Astrocyte (in vitro differentiated cells and primary cell): ENCODE measurements around the gene POLN. TPM values are rescaled to one million over a fixed set of nuclear protein-coding genes. Genes with fewer than 3 reads are reported as not detected.

ENCODE experiments used
- DNase-seq: peaks from one replicate; pipeline ENCODE4 v3.0.0-alpha.2; 2010; ENCODE audit warnings: low read depth
- FAIRE-seq: peaks from 2 replicates; lab custom pipeline; 2011; peaks lifted over from hg19 to GRCh38; lab: Jason Lieb, UNC
- H2AFZ ChIP-seq: 2 replicates; pipeline ENCODE4 v1.6.0; 2012; ENCODE audit warnings: low read depth, low read length, inconsistent platforms
- H3K27ac ChIP-seq: 2 replicates; pipeline ENCODE4 v1.5.1; 2011; ENCODE audit warnings: low read depth, low read length, inconsistent platforms
- H3K27me3 ChIP-seq: 2 replicates; pipeline ENCODE4 v1.6.0; 2011; ENCODE audit warnings: low read length, inconsistent platforms; ENCODE audit not compliant: insufficient read depth
- H3K36me3 ChIP-seq: 2 replicates; pipeline ENCODE4 v1.5.1; 2011; ENCODE audit warnings: low read length, inconsistent platforms; ENCODE audit not compliant: insufficient read depth
- H3K4me1 ChIP-seq: 2 replicates; pipeline ENCODE4 v1.5.1; 2011; ENCODE audit warnings: low read length, inconsistent platforms; ENCODE audit not compliant: insufficient read depth
- H3K4me2 ChIP-seq: 2 replicates; pipeline ENCODE4 v1.6.0; 2012; ENCODE audit warnings: low read length, inconsistent platforms
- H3K4me3 ChIP-seq: 2 replicates; pipeline ENCODE4 v1.5.1; 2011; ENCODE audit warnings: low read depth, mild to moderate bottlenecking, low read length, inconsistent platforms; ENCODE audit not compliant: insufficient read depth
- H3K79me2 ChIP-seq: 2 replicates; pipeline ENCODE4 v1.6.0; 2012; ENCODE audit warnings: mild to moderate bottlenecking, low read length, inconsistent platforms; ENCODE audit not compliant: insufficient read depth
- H3K9ac ChIP-seq: 2 replicates; pipeline ENCODE4 v1.6.0; 2012; ENCODE audit warnings: mild to moderate bottlenecking, low read length, inconsistent platforms
- H3K9me3 ChIP-seq: 2 replicates; pipeline ENCODE4 v1.5.1; 2012; ENCODE audit warnings: low read depth, mild to moderate bottlenecking, low read length, inconsistent platforms; ENCODE audit not compliant: insufficient read depth
- H4K20me1 ChIP-seq: 2 replicates; pipeline ENCODE4 v1.6.0; 2012; ENCODE audit warnings: low read length, inconsistent platforms; ENCODE audit not compliant: insufficient read depth
- H3K27ac Mint-ChIP-seq: one replicate; pipeline ENCODE4 v1.8.0; 2021; ENCODE audit warnings: mild to moderate bottlenecking, mixed read lengths; ENCODE audit not compliant: unreplicated experiment
- H3K27me3 Mint-ChIP-seq: one replicate; pipeline ENCODE4 v1.8.0; 2021; ENCODE audit warnings: low read depth, mixed read lengths; ENCODE audit not compliant: unreplicated experiment
- H3K36me3 Mint-ChIP-seq: one replicate; pipeline ENCODE4 v1.8.0; 2021; ENCODE audit warnings: low read depth, mixed read lengths; ENCODE audit not compliant: unreplicated experiment
- H3K4me1 Mint-ChIP-seq: one replicate; pipeline ENCODE4 v1.8.0; 2021; ENCODE audit warnings: low read depth, mixed read lengths; ENCODE audit not compliant: unreplicated experiment
- H3K4me3 Mint-ChIP-seq: one replicate; pipeline ENCODE4 v1.8.0; 2021; ENCODE audit warnings: mild to moderate bottlenecking, moderate library complexity, mixed read lengths; ENCODE audit not compliant: unreplicated experiment
- H3K9me3 Mint-ChIP-seq: one replicate; pipeline ENCODE4 v1.8.0; 2021; ENCODE audit warnings: mild to moderate bottlenecking, mixed read lengths; ENCODE audit not compliant: unreplicated experiment
- CTCF ChIP-seq: IDR thresholded peaks from 2 replicates; pipeline ENCODE4 v1.5.1; 2011; ENCODE audit warnings: low read depth, mild to moderate bottlenecking, inconsistent platforms, low read length, moderate library complexity; ENCODE audit not compliant: insufficient read depth
- EZH2 ChIP-seq: IDR thresholded peaks from 2 replicates; pipeline ENCODE4 v1.6.1; 2012; ENCODE audit warnings: mild to moderate bottlenecking, low read length, inconsistent platforms; ENCODE audit not compliant: insufficient read depth
- total RNA-seq: library from RNA; stranded (reverse); gene quantifications from 2 replicates; pipeline ENCODE4 v1.2.1, GENCODE V29; 2021

Gene POLN
- total RNA-seq, 1 donor from 2014 or later: 3.1 TPM

GRCh38 chr4:2071912-2072867 lies 169.7 kb downstream of the POLN start:
- TF ChIP-seq CTCF (no peak), EZH2 (no peak)
- no peak overlapping the region for H3K27ac Mint-ChIP-seq
- no peak overlapping the region for H3K27ac ChIP-seq
- no peak overlapping the region for H3K9ac ChIP-seq
- peaks cover 2% of the 10 kb centered on the region for H3K27me3 ChIP-seq
- H3K4me3 Mint-ChIP-seq: no peak overlapping the region
- DNase-seq: no peak
- no peaks in the 10 kb centered on the region for H3K4me1 ChIP-seq
- no peak overlapping the region for H2AFZ ChIP-seq
- no peaks in the 10 kb centered on the region for H3K79me2 ChIP-seq
- H3K36me3 Mint-ChIP-seq: no peaks in the 10 kb centered on the region
- H3K4me2 ChIP-seq: no peak overlapping the region
- H4K20me1 ChIP-seq: no peaks in the 10 kb centered on the region
- peaks cover 2% of the 10 kb centered on the region for H3K4me1 Mint-ChIP-seq
- H3K4me3 ChIP-seq: no peak overlapping the region
- H3K9me3 Mint-ChIP-seq: no peaks in the 10 kb centered on the region
- no peak for FAIRE-seq
- peaks cover 19% of the 10 kb centered on the region for H3K27me3 Mint-ChIP-seq
- no peaks in the 10 kb centered on the region for H3K36me3 ChIP-seq
- peaks cover 4% of the 10 kb centered on the region for H3K9me3 ChIP-seq

GRCh38 chr4:2071252-2071911 lies 170.5 kb downstream of the POLN start:
- H3K4me1 ChIP-seq: no peaks in the 10 kb centered on the region
- no peak overlapping the region for H3K27ac Mint-ChIP-seq
- no peak overlapping the region for H3K4me2 ChIP-seq
- peaks cover 12% of the 10 kb centered on the region for H3K27me3 Mint-ChIP-seq
- no peak overlapping the region for H3K4me3 Mint-ChIP-seq
- no peak for FAIRE-seq
- H3K9me3 ChIP-seq: peaks cover 4% of the 10 kb centered on the region
- no peak overlapping the region for H3K4me3 ChIP-seq
- DNase-seq: no peak
- H4K20me1 ChIP-seq: no peaks in the 10 kb centered on the region
- H3K36me3 ChIP-seq: no peaks in the 10 kb centered on the region
- no peaks in the 10 kb centered on the region for H3K4me1 Mint-ChIP-seq
- H3K27ac ChIP-seq: no peak overlapping the region
- no peak overlapping the region for H3K9ac ChIP-seq
- no peaks in the 10 kb centered on the region for H3K79me2 ChIP-seq
- peaks cover 2% of the 10 kb centered on the region for H3K27me3 ChIP-seq
- H3K36me3 Mint-ChIP-seq: no peaks in the 10 kb centered on the region
- no peaks in the 10 kb centered on the region for H3K9me3 Mint-ChIP-seq
- no peak overlapping the region for H2AFZ ChIP-seq
- TF ChIP-seq EZH2 (no peak), CTCF (no peak)
